ENCODE results near the gene CASS4.
"Not testable (repeated sequence)": the region's sequence is repeated elsewhere in the genome, so short reads cannot be mapped to it uniquely, and the experiment has no call there.

The CASS4 gene

GRCh38 chr20:56392132-56392880 lies 19.8 kb upstream of the CASS4 start, which contains the start of the genes AURKA and CSTF1:
Gene AURKA, minus strand, starts transcription at chr20:56392215. Its CDS starts 4,018 bp downstream, at chr20:56388197.
Gene CSTF1, plus strand, starts transcription at chr20:56392645. Its CDS starts 2,908 bp downstream, at chr20:56395553.
- peak; percentile 100 for DNase-seq (ENCODE audit: low spot score)

GRCh38 chr20:56392881-56393482 lies 19.1 kb upstream of the CASS4 start:
- DNase-seq (ENCODE audit: low spot score): no peak

DNA sequence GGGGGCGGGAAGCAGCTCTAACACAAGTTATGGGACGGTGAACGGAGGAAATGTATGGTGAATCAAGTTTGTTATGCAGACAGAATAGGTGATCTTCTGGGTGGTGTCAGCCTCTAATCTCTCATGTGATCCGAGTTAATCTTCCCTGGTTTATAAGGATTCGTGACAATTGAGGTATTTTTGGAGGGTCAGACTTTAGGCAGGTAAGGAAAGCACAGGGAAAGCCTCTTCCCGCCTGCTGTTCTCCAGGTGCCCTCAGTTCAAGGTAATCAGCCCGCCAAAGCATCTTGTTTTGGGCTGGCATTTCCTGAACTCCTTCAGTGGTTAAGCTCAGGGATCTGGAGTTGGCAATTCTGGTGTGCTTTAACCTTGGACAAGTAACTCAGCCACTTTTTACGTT lies 18.4 kb upstream of the CASS4 start:
- no peak for DNase-seq (ENCODE audit: low spot score)

GRCh38 chr20:56395166-56395565 lies 16.9 kb upstream of the CASS4 start:
- no peak for DNase-seq (ENCODE audit: low spot score)

- DNase-seq (ENCODE audit: low spot score): peak; percentile 62
Observed at GRCh38 chr20:56400001-56400640, 11.9 kb upstream of the CASS4 start.

DNA sequence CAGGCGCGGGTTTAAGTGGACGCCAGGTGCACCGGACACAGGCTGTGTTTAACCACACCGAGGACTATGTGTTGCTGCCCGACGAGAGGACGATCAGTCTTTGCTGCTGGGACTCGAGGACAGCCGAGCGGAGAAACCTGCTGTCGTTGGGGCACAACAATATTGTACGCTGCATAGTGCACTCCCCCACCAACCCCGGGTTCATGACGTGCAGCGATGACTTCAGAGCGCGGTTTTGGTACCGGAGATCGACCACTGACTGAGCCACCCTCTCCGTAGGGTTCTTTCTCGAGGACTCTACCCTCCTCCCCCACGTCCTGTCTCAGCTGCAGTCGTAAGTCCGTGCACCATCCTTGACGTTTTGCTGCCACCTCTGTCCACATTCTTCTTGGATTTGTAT lies 8.6 kb upstream of the CASS4 start:
- no peak for DNase-seq (ENCODE audit: low spot score)

DNA sequence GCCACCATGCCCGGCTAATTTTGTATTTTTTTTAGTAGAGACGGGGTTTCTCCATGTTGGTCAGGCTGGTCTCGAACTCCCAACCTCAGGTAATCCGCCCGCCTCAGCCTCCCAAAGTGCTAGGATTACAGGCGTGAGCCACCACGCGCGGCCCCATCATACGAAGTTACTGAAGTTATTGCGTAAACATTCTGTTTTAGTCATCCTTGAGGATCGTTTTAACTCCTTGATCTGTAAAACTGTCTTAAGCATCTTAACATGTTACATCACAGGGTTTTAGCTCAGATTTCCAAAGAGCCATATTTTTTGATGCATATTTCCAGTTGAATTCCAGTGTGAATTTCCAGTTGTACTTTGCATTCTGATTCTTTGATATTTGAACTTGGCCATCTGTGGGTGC lies 6.7 kb upstream of the CASS4 start:
- DNase-seq (ENCODE audit: low spot score): not testable (repeated sequence)

DNA sequence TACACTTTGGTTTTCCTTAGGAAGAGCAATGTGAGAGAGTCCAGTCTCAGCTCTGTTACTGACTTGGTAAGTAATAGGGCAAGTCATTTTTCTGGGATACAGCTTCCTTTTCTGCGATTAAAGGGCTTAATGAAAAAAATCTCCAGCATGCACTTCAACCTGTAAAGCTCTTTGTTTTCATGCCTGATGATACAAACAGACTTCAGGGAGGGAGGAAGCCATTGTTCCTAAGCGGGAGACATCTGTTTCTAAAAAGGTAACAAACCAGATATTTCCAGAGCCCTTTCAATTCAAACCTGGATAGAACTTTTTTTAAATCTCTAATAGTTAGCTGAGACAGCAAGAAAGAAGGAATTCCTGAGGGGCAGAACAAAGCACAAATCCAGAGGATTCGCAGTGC lies 5.2 kb upstream of the CASS4 start:
- no peak for DNase-seq (ENCODE audit: low spot score)

DNA sequence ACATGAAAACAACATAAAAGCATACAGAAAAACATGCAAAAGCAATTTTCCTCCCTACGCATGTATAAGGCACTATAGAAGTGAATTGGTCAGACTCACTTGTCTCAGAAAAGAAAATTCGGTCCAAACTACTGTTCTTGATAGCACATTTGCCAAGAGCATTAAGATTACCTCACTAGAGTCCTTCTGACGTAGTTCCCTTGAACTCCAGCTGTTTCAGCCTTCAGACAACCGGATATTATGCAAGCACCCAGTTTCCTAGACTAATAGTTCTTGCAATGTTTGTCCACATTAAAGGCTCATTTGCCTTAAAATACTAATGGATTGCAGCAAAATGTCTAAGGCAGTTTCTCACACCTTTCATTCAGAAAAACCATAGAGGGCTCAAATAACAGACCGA lies 2.5 kb upstream of the CASS4 start:
- no peak for DNase-seq (ENCODE audit: low spot score)

- no peak for DNase-seq (ENCODE audit: low spot score)
Observed at GRCh38 chr20:56409956-56410355, 2.1 kb upstream of the CASS4 start.

GRCh38 chr20:56411287-56411686 lies 773 bp upstream of the CASS4 start:
- not testable (repeated sequence) for DNase-seq (ENCODE audit: low spot score)

DNA sequence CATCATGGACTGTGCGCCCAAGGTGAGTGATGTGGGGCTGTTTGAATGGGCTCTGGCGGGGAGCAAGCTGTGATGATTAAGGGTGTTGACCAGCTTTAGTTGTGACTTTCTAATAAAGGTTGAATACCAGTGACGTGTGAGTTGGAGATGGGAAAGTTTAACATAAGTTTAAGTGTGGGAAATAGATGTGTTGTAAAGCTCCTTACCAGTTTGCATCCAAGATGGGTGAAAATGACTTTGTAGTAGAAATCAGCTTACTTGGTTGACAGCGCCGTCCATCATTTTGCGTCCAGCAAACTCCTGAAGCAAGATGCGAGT lies 372 bp downstream of the CASS4 start:
- no peak for DNase-seq (ENCODE audit: low spot score)

DNA sequence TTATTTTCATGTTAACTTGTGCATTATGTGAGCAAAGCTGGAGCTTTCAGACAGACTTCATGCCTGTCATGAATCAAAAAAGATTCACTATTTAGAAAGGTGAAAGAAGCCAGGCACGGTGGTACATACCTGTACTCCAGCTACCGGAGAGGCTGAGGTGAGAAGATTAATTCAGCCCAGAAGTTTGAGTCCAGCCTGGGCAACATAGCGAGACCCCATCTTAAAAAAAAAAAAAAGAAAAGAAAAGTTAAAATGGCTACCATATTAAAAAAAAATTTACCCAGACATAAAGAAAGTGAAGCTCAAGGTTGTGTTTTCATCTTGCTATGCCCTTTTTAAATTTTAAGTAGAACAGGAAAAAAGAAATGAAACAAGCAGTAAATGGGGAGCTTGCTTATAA lies 889 bp downstream of the CASS4 start:
- DNase-seq (ENCODE audit: low spot score): no peak

- DNase-seq (ENCODE audit: low spot score): peak; percentile 59
Observed at GRCh38 chr20:56414842-56415765, 3.0 kb downstream of the CASS4 start.

DNA sequence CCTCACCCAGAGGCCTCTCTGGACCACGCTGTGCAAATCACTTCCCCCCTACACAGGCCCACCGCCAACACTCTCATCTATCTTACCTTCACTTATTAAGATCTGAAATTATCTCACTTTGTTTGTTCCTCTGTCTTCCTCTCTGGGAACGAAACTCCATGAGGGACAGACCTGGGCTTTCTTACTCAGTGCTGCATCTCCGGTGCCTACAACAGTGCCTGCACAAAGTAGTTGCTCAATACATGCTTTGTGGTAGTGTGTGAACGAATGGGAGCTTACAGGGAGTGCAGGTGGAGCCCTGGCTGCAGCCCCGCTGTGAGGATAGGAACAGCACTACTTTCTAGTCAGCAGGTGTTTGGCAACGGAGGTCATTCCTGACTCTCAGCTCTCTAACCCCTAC lies 5.3 kb downstream of the CASS4 start:
- no peak for DNase-seq (ENCODE audit: low spot score)

DNA sequence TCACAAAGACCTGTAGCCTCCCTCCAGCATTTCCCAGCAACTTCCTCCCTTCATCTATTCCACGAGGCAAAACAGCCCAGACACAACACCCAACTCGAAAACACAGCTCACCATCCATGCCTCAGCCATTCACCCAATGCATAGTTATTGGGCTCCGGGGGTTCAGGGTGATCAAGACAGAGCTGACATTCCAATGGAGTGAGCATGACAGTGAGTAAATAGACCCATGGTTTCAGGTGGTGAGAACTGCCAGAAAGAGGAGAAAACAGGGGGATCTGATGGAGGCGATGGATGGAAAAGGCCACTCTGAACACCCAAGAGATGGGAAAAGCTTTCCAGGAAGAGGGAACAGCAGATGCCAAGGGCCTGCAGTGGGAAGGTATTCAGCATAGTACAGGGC lies 5.9 kb downstream of the CASS4 start:
- DNase-seq (ENCODE audit: low spot score): no peak

DNA sequence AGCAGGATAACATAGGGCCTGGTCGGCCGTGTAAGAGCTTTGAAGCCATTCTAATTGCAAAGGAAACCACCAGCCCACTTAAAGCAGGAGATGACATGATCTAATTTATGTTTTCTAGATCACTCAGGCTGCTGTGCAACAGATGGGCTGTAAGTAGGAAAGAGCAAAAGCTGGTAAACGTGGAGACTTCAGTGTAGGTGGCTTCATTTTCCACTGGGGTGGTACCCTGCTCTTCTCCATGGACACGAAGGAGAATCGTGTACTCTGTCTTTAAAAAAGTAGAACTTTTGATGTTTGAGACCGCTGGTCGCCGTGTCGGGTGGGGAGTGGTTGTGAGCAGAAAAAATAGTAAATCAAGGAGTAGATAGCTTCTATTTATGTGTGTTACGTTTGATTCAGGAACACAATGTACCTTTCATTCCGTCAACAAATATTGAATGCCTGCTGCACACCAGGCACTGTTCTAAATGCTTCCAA lies 6.4 kb downstream of the CASS4 start:
- no peak for DNase-seq (ENCODE audit: low spot score)

GRCh38 chr20:56420028-56420427 lies 8.0 kb downstream of the CASS4 start:
- no peak for DNase-seq (ENCODE audit: low spot score)

- no peak for DNase-seq (ENCODE audit: low spot score)
Observed at GRCh38 chr20:56420940-56421688, 9.1 kb downstream of the CASS4 start.

GRCh38 chr20:56422076-56422823 lies 10.2 kb downstream of the CASS4 start:
- peak; percentile 72 for DNase-seq (ENCODE audit: low spot score)

DNA sequence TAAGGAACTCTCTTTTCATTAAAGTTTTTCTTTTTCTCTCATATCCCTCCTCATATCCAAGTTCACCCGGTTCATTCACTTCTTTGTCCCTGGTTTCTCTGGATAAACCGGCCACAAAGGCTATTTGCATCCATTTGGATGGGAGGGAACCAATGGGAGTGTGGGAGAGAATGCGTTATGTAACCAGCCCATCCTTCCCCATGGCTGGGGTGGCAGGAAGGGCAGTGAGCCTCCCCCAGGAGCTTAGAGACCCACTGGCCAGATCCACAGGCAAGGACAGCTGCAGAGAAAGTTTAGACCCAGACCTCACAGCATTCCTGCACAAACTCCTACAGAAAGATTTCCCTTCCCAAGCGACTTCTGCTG lies 10.7 kb downstream of the CASS4 start:
- peak; percentile 46 for DNase-seq (ENCODE audit: low spot score)
